ENCODE data around the gene HS6ST2. TPM values are rescaled to one million over a fixed set of nuclear protein-coding genes. Genes with fewer than 3 reads are reported as not detected.
"Not testable (repeated sequence)": the region's sequence is repeated elsewhere in the genome, so short reads cannot be mapped to it uniquely, and the experiment has no call there.

The HS6ST2 gene
- total RNA-seq, 2 experiments from 2014 or later = not detected

GRCh38 chrX:132957211-132958090 is 978 bp downstream of the HS6ST2 start:
- peak overlapping the region; percentile 57 for H3K4me3 Mint-ChIP-seq
- H3K27me3 Mint-ChIP-seq = peaks cover 45% of the 10 kb centered on the region
- POLR2A ChIA-PET = no interaction called here
- ATAC-seq (ENCODE audit: low read depth) (peak; percentile 7), DNase-seq (peak; percentile 29)
- no peaks in the 10 kb centered on the region for H3K9me3 Mint-ChIP-seq
- peaks cover 5% of the 10 kb centered on the region for H3K4me1 Mint-ChIP-seq
- no peaks in the 10 kb centered on the region for H3K36me3 Mint-ChIP-seq
- no peak overlapping the region for H3K27ac Mint-ChIP-seq

DNA sequence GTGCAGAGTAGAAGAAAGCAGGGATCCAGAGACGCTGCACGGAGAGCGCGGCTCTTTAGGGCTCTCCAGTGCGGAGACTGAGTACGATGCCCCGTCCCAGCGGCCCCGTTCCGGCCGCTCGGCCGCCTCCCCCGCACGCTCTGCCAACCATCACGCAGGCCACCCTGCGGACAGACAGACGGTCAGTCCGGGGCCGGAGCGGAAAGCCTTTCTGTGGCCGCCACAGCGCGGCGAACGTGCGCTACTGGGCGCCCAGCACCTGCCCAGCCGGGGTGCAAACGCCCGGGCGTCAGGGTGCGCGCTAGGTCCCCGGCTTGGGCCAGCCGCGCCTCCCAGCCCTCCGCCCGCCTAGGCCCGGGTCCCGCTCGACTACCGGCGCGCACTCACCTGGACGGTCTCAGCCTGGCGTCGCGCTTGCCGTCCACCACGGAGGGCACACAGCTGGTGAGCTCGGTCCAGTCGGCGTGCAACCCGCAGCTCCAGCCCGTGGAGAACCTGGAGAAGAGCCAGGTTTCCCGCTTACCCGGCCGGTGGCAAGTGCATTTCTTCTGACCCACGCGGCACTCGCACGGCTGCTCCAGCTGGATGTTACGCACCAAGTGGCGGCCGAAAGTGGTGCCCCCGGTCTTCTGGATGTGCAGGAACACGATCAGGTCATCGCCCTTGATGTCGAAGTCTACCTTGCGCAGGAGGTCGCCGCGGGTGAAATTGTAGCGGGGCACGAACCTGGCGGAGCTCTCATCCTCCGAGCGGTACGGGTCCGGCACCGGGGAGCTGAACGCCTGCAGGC is 1.8 kb downstream of the HS6ST2 start:
- peak overlapping the region; percentile 57 for H3K4me3 Mint-ChIP-seq
- POLR2A ChIA-PET = no interaction called here
- no peak for ATAC-seq (ENCODE audit: low read depth)
- peaks cover 43% of the 10 kb centered on the region for H3K27me3 Mint-ChIP-seq
- peaks cover 5% of the 10 kb centered on the region for H3K4me1 Mint-ChIP-seq
- no peaks in the 10 kb centered on the region for H3K36me3 Mint-ChIP-seq
- H3K27ac Mint-ChIP-seq = no peak overlapping the region
- DNase-seq = peak; percentile 29
- no peaks in the 10 kb centered on the region for H3K9me3 Mint-ChIP-seq

- Mint-ChIP-seq H3K27me3 (peaks cover 42% of the 10 kb centered on the region), H3K27ac (no peak overlapping the region), H3K9me3 (no peaks in the 10 kb centered on the region), H3K4me3 (no peak overlapping the region), H3K36me3 (no peaks in the 10 kb centered on the region), H3K4me1 (peaks cover 5% of the 10 kb centered on the region)
- ATAC-seq (ENCODE audit: low read depth) (no peak), DNase-seq (no peak)
- POLR2A ChIA-PET = no interaction called here
Measured at GRCh38 chrX:132955690-132956089, 2.7 kb downstream of the HS6ST2 start.

DNA sequence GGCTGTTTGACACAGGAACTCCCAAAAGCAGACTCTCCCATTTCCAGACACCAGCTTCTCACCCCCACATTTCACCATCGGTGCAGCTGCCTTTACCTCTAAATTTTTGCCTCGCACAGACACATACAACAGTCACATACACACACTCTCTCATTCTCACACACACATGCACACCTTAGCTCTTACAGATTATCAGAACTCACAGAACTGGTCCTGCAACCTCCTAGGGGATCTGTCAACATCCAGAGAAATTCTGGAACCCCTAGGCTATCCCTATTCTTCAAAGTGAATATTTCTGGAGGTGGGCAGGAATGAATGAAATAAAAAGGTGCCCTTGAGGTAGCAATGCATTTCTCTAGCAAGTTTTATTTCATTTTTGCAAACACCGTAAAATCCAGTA is 4.1 kb downstream of the HS6ST2 start:
- peaks cover 38% of the 10 kb centered on the region for H3K27me3 Mint-ChIP-seq

DNA sequence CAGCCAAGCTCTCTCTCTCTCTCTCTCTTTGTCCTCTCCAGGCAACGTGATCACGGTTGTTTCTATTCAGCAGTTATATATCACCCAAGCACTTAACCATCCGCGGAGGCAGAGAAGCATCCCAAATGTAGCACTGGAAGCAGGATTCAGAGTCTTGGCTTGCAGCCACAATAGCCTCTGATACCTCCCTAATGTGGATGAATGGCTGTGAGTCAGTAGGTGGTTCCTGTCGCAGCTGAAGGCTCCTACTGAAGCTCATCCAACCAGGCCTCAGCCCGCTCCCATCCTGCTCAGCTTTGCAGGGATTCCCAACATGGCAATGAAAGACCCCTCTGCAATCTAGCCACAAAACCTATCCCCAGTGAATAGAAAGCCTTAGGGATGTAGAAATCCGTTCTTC is 5.1 kb downstream of the HS6ST2 start:
- DNase-seq (no peak), ATAC-seq (ENCODE audit: low read depth) (no peak)
- no peak overlapping the region for H3K4me3 Mint-ChIP-seq
- peaks cover 30% of the 10 kb centered on the region for H3K27me3 Mint-ChIP-seq
- H3K36me3 Mint-ChIP-seq = no peaks in the 10 kb centered on the region
- POLR2A ChIA-PET = no interaction called here
- peaks cover 1% of the 10 kb centered on the region for H3K4me1 Mint-ChIP-seq
- H3K9me3 Mint-ChIP-seq = no peaks in the 10 kb centered on the region
- no peak overlapping the region for H3K27ac Mint-ChIP-seq

More for the DNA sequence above, 4.1 kb downstream of the HS6ST2 start:
- Mint-ChIP-seq H3K36me3 (no peaks in the 10 kb centered on the region), H3K27ac (no peak overlapping the region), H3K9me3 (no peaks in the 10 kb centered on the region), H3K4me1 (peaks cover 5% of the 10 kb centered on the region), H3K4me3 (no peak overlapping the region)
- POLR2A ChIA-PET = no interaction called here
- DNase-seq (no peak), ATAC-seq (ENCODE audit: low read depth) (no peak)

GRCh38 chrX:132948648-132949260 is 9.7 kb downstream of the HS6ST2 start:
- no peak for ATAC-seq (ENCODE audit: low read depth)
- no peak for DNase-seq
- POLR2A ChIA-PET = no interaction called here
- Mint-ChIP-seq H3K4me1 (no peaks in the 10 kb centered on the region), H3K9me3 (no peaks in the 10 kb centered on the region), H3K36me3 (no peaks in the 10 kb centered on the region), H3K27ac (no peak overlapping the region), H3K27me3 (peaks cover 7% of the 10 kb centered on the region), H3K4me3 (no peak overlapping the region)

- POLR2A ChIA-PET; H3K4me1 Mint-ChIP-seq; H3K36me3 Mint-ChIP-seq; DNase-seq; ATAC-seq (ENCODE audit: low read depth); H3K9me3 Mint-ChIP-seq; H3K4me3 Mint-ChIP-seq; H3K27me3 Mint-ChIP-seq; H3K27ac Mint-ChIP-seq: not testable (repeated sequence)
Measured at GRCh38 chrX:132945055-132945599, 13.3 kb downstream of the HS6ST2 start.

GRCh38 chrX:132940727-132941327 is 17.6 kb downstream of the HS6ST2 start:
- Mint-ChIP-seq H3K9me3 (no peaks in the 10 kb centered on the region), H3K4me3 (no peak overlapping the region), H3K4me1 (no peaks in the 10 kb centered on the region), H3K27ac (no peak overlapping the region), H3K36me3 (no peaks in the 10 kb centered on the region), H3K27me3 (peaks cover 6% of the 10 kb centered on the region)
- DNase-seq = no peak
- ATAC-seq (ENCODE audit: low read depth) = no peak
- POLR2A ChIA-PET = no interaction called here

- Mint-ChIP-seq H3K4me1 (no peaks in the 10 kb centered on the region), H3K4me3 (no peak overlapping the region), H3K27me3 (peaks cover 8% of the 10 kb centered on the region), H3K27ac (no peak overlapping the region), H3K9me3 (no peaks in the 10 kb centered on the region), H3K36me3 (no peaks in the 10 kb centered on the region)
- DNase-seq = no peak
- POLR2A ChIA-PET = no interaction called here
- no peak for ATAC-seq (ENCODE audit: low read depth)
Measured at GRCh38 chrX:132933170-132933569, 25.3 kb downstream of the HS6ST2 start.

DNA sequence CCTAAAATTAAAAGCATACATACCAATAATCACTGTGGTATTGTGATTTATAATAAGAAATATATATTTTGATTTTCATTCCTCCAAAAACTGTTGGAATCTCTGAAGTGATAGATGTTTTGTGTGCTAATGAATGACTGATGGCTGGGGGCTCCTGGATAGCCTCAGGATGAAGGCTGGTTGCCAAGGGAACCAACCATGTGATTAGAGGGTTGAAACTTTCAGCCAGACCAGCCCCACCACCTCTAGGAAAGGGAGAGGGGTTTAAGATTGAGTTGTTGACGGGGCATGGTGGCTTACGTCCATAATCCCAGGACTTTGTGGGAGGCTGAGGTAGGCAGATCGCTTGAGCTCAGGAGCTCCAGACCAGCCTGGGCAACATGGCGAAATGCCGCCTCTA is 34.0 kb downstream of the HS6ST2 start:
- Mint-ChIP-seq H3K36me3 (no peaks in the 10 kb centered on the region), H3K4me3 (no peak overlapping the region), H3K27ac (no peak overlapping the region), H3K9me3 (no peaks in the 10 kb centered on the region), H3K27me3 (peaks cover 2% of the 10 kb centered on the region), H3K4me1 (no peaks in the 10 kb centered on the region)
- POLR2A ChIA-PET = no interaction called here
- DNase-seq (no peak), ATAC-seq (ENCODE audit: low read depth) (no peak)

GRCh38 chrX:132918523-132918922 is 39.9 kb downstream of the HS6ST2 start:
- Mint-ChIP-seq H3K27ac (no peak overlapping the region), H3K4me1 (no peaks in the 10 kb centered on the region), H3K27me3 (peaks cover 2% of the 10 kb centered on the region), H3K36me3 (no peaks in the 10 kb centered on the region), H3K9me3 (no peaks in the 10 kb centered on the region), H3K4me3 (no peak overlapping the region)
- POLR2A ChIA-PET = no interaction called here
- no peak for ATAC-seq (ENCODE audit: low read depth)
- no peak for DNase-seq

DNA sequence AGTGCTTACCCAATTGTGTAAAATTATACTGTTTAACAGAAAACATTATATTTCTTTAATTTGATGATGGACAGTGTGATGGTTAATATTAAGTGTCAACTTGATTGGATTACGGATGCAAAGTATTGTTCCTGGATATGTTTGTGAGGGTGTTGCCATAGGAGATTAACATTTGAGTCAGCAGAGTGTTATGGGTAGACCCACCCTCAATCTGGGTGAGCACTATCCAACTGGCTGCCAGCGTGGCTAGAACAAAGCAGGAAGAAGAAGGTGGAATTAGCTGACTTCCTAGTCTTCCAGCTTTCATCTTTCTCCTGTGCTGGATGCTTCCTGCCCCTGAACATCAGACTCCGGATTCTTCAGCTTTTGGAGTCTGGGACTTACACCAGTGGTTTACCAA is 42.1 kb downstream of the HS6ST2 start:
- no peak for DNase-seq
- H3K27me3 Mint-ChIP-seq = peaks cover 4% of the 10 kb centered on the region
- no peaks in the 10 kb centered on the region for H3K4me1 Mint-ChIP-seq
- no peak overlapping the region for H3K4me3 Mint-ChIP-seq
- ATAC-seq (ENCODE audit: low read depth) = no peak
- no peaks in the 10 kb centered on the region for H3K36me3 Mint-ChIP-seq
- H3K27ac Mint-ChIP-seq = no peak overlapping the region
- peaks cover 1% of the 10 kb centered on the region for H3K9me3 Mint-ChIP-seq
- POLR2A ChIA-PET = no interaction called here

- ATAC-seq (ENCODE audit: low read depth) = no peak
- no peak for DNase-seq
- H3K4me1 Mint-ChIP-seq = no peaks in the 10 kb centered on the region
- POLR2A ChIA-PET = no interaction called here
- no peaks in the 10 kb centered on the region for H3K36me3 Mint-ChIP-seq
- peaks cover 1% of the 10 kb centered on the region for H3K9me3 Mint-ChIP-seq
- H3K27ac Mint-ChIP-seq = no peak overlapping the region
- H3K4me3 Mint-ChIP-seq = no peak overlapping the region
- H3K27me3 Mint-ChIP-seq = peaks cover 2% of the 10 kb centered on the region
Measured at GRCh38 chrX:132909643-132910042, 48.8 kb downstream of the HS6ST2 start.

Measured in activated naive CD8-positive, alpha-beta T cell treated with anti-CD3 and anti-CD28 coated beads, Interleukin-2, amount 10 ng/mL, durations not matched to agents 7 days and 5 days (primary cell).